ENCODE data around the gene IL13RA1. TPM values are rescaled to one million over a fixed set of nuclear protein-coding genes. Genes with fewer than 3 reads are reported as not detected.
A peak's percentile ranks its signal among the peaks of the same experiment; 100 is the strongest.

IL13RA1 gene
- polyA plus RNA-seq (2011; rRNA removed) (82.4 and 86.8 TPM in 2 replicates), polyA plus RNA-seq (2017; fragmentation: RNase III; extraction: RNeasy Plus Mini Kit Qiagen cat#74134 plus additional on column Dnase treatment) (47.3 to 54.5 TPM (median 51.1 TPM) in 3 replicates), polyA minus RNA-seq (2011; rRNA and poly(A)+ RNA removed) (26.0 and 29.9 TPM in 2 replicates)
- polyA plus RNA-seq (2012; cell fraction: cytosol; rRNA removed) = 17.8 and 21.4 TPM in 2 replicates
- polyA plus RNA-seq (2012; cell fraction: nucleus; rRNA removed) = 7.5 and 10.0 TPM in 2 replicates

DNA sequence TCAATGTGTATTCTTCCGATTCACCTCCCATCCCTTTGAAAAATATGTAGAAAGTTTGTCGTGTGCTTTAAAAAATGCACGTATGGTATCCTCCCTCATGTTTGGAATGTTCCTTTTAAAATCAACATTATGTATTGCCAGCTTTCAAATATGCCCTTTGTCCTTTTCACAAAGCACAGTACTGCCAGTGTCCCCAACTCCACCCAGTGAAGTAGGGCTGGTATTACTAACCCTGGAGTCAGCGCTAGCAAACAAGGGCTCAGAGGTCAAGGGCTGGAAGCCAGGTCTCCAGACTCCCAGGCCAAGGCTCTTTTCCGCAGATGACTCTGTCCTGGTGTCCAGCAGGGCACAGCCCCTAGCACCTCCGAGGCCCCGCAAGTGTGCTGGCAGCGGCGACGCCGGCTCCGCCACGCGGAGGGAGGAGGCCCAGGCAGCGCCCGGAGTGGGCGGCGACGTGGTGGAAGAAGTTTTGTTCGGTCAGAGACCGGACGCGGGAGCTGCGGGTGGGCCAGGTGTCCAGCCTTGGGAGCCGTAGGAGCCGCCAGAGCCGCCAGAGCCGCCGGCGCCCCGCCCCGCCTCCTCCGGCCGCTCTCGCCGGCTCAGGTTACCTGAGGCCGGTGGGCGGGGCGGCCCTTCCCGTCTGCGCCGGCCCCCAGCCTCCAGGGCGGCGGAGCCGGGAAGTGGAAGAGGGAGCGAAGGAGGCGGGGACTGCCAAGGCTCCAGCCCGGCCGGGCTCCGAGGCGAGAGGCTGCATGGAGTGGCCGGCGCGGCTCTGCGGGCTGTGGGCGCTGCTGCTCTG, at the start of gene IL13RA1:
IL13RA1 (plus strand) TSS at position 720 of the 799 bp plus-strand sequence; CDS start at position 753, 33 bp downstream.
- peak within 1 kb of the TSS; percentile 98 to 100 for H3K27ac ChIP-seq
- H3K9me3 ChIP-seq = no peaks in the 10 kb centered on the region
- ChIA-PET POLR2A (interaction anchor here (0.5 to 1.6 kb wide), 3 partner anchors 16 to 83 kb away, joined by 3 to 5 read pairs (median 5); no protein-coding TSS in a partner anchor), CTCF (interaction anchor here (0.8 to 3.8 kb wide), 4 partner anchors 9 to 126 kb away, joined by 3 to 20 read pairs (median 5); no protein-coding TSS in a partner anchor)
- FAIRE-seq = peak; percentile 99
- TF ChIP-seq PHF8 (IDR thresholded peaks at IDR 0.05; ENCODE audit: borderline replicate concordance, low read depth) (peak; percentile 16; the same call in 1 of the 2 replicates), SREBF2 (IDR thresholded peaks at IDR 0.05) (no peak), HOXB13 (CRISPR knock-in tag; IDR thresholded peaks at IDR 0.05; ENCODE audit: low read depth) (no peak), MAFK (IDR thresholded peaks at IDR 0.05; ENCODE audit: partially characterized antibody) (no peak), TFCP2L1 (CRISPR knock-in tag; IDR thresholded peaks at IDR 0.05) (no peak), EP300 (IDR thresholded peaks at IDR 0.05) (no peak), JUN (IDR thresholded peaks at IDR 0.05) (peak; percentile 48 to 77), CHD4 (IDR thresholded peaks at IDR 0.05; ENCODE audit: borderline replicate concordance) (no peak), NFE2L2 (conservative IDR thresholded peaks at IDR 0.05; ENCODE audit: low read length) (no peak), POLR2A (IDR thresholded peaks at IDR 0.05; ENCODE audit: low read length) (peak; percentile 65), FOSL2 (IDR thresholded peaks at IDR 0.05) (no peak), FOSL2 (CRISPR knock-in tag; IDR thresholded peaks at IDR 0.05) (peak; percentile 16; the same call in 1 of the 2 replicates), MYC (IDR thresholded peaks at IDR 0.05; ENCODE audit: borderline replicate concordance, low read length) (peak; percentile 19; the same call in 1 of the 2 replicates)
- TF ChIP-seq, protein P1, sequence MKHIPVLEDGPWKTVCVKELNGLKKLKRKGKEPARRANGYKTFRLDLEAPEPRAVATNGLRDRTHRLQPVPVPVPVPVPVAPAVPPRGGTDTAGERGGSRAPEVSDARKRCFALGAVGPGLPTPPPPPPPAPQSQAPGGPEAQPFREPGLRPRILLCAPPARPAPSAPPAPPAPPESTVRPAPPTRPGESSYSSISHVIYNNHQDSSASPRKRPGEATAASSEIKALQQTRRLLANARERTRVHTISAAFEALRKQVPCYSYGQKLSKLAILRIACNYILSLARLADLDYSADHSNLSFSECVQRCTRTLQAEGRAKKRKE (CRISPR knock-in tag; IDR thresholded peaks at IDR 0.05; ENCODE audit: low read depth) = 0 out of 2 replicates have a peak, but pooled peaks have one; percentile 19
- TF ChIP-seq, protein P2, sequence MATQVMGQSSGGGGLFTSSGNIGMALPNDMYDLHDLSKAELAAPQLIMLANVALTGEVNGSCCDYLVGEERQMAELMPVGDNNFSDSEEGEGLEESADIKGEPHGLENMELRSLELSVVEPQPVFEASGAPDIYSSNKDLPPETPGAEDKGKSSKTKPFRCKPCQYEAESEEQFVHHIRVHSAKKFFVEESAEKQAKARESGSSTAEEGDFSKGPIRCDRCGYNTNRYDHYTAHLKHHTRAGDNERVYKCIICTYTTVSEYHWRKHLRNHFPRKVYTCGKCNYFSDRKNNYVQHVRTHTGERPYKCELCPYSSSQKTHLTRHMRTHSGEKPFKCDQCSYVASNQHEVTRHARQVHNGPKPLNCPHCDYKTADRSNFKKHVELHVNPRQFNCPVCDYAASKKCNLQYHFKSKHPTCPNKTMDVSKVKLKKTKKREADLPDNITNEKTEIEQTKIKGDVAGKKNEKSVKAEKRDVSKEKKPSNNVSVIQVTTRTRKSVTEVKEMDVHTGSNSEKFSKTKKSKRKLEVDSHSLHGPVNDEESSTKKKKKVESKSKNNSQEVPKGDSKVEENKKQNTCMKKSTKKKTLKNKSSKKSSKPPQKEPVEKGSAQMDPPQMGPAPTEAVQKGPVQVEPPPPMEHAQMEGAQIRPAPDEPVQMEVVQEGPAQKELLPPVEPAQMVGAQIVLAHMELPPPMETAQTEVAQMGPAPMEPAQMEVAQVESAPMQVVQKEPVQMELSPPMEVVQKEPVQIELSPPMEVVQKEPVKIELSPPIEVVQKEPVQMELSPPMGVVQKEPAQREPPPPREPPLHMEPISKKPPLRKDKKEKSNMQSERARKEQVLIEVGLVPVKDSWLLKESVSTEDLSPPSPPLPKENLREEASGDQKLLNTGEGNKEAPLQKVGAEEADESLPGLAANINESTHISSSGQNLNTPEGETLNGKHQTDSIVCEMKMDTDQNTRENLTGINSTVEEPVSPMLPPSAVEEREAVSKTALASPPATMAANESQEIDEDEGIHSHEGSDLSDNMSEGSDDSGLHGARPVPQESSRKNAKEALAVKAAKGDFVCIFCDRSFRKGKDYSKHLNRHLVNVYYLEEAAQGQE (IDR thresholded peaks at IDR 0.05) = no peak
- TF ChIP-seq, protein P3, sequence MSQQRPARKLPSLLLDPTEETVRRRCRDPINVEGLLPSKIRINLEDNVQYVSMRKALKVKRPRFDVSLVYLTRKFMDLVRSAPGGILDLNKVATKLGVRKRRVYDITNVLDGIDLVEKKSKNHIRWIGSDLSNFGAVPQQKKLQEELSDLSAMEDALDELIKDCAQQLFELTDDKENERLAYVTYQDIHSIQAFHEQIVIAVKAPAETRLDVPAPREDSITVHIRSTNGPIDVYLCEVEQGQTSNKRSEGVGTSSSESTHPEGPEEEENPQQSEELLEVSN (IDR thresholded peaks at IDR 0.05; ENCODE audit: borderline replicate concordance, low read depth) = 0 out of 2 replicates have a peak, but pooled peaks have one; percentile 45
- TF ChIP-seq, protein P4, sequence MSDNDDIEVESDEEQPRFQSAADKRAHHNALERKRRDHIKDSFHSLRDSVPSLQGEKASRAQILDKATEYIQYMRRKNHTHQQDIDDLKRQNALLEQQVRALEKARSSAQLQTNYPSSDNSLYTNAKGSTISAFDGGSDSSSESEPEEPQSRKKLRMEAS (IDR thresholded peaks at IDR 0.05) = peak; percentile 85
- TF ChIP-seq, protein P5, sequence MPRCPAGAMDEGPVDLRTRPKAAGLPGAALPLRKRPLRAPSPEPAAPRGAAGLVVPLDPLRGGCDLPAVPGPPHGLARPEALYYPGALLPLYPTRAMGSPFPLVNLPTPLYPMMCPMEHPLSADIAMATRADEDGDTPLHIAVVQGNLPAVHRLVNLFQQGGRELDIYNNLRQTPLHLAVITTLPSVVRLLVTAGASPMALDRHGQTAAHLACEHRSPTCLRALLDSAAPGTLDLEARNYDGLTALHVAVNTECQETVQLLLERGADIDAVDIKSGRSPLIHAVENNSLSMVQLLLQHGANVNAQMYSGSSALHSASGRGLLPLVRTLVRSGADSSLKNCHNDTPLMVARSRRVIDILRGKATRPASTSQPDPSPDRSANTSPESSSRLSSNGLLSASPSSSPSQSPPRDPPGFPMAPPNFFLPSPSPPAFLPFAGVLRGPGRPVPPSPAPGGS (IDR thresholded peaks at IDR 0.05) = peak; percentile 72; the same call in 2 of the 3 replicates
- peaks cover 49% of the 10 kb centered on the region for H3K4me1 ChIP-seq
- H3K4me2 ChIP-seq = peak within 1 kb of the TSS; percentile 89
- H3K4me3 ChIP-seq = peak within 1 kb of the TSS; percentile 94
- 0% methylated on average over 4 of the region's 56 CpGs for WGBS (ENCODE audit: missing lambda C conversion rate)
- peak; percentile 74 to 89 for DNase-seq (ENCODE audit: low read depth in 1 of 2, low spot score in 1 of 2)
- peak; percentile 91 to 92 for ATAC-seq

All from A549 (cell line).